Diencephalon (tissue), 1 donor: ENCODE measurements around the gene DACT1. TPM values are rescaled to one million over a fixed set of nuclear protein-coding genes. Genes with fewer than 3 reads are reported as not detected.

Experiments used
- total RNA-seq: library from RNA; depleted of rRNA; stranded (reverse); fragments of >200 nt; gene quantifications from one replicate; pipeline ENCODE4 v1.2.3, GENCODE V29; 2014

The DACT1 gene
- 37.8 TPM for total RNA-seq

GRCh38 chr14:58637391-58638230 is at the start of gene DACT1:
TSS of gene DACT1 (plus strand) at chr14:58637962. CDS start at chr14:58638203, 241 bp downstream.

Other genes starting within 250 kb of the DACT1 start
- not detected for gene TOMM20L, start 242.0 kb upstream of the DACT1 start, total RNA-seq
- gene TIMM9, start 210.4 kb upstream of the DACT1 start, total RNA-seq, result 25.1 TPM
- gene KIAA0586, start 210.2 kb upstream of the DACT1 start, total RNA-seq, result 27.5 TPM